ENCODE results near the gene PABPN1.

DNA sequence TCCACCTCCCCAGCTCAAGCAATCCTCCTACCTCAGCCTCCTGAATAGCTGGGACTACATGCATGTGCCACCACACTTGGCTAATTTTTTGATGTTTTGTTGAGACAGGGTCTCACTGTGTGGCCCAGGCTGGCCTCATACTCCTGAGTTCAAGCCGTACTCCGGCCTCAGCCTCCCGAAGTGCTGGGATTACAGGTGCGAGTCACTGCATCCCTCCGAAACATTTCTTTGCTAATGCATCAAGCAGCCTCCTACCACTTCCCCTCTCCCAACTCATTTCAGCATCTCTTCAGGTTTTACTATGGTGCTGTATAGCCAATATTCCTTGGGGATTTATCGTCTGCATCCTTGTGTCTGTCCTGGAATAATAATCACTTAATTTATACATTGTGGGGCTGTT lies 33.7 kb downstream of the PABPN1 start:
- TF ChIP-seq, protein P1, sequence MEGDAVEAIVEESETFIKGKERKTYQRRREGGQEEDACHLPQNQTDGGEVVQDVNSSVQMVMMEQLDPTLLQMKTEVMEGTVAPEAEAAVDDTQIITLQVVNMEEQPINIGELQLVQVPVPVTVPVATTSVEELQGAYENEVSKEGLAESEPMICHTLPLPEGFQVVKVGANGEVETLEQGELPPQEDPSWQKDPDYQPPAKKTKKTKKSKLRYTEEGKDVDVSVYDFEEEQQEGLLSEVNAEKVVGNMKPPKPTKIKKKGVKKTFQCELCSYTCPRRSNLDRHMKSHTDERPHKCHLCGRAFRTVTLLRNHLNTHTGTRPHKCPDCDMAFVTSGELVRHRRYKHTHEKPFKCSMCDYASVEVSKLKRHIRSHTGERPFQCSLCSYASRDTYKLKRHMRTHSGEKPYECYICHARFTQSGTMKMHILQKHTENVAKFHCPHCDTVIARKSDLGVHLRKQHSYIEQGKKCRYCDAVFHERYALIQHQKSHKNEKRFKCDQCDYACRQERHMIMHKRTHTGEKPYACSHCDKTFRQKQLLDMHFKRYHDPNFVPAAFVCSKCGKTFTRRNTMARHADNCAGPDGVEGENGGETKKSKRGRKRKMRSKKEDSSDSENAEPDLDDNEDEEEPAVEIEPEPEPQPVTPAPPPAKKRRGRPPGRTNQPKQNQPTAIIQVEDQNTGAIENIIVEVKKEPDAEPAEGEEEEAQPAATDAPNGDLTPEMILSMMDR (conservative IDR thresholded peaks at IDR 0.05) = no peak
- no peak for TF ChIP-seq ZFX (IDR thresholded peaks at IDR 0.05)
